ENCODE results near the gene MICALL2.

- TF ChIP-seq CTCF (conservative IDR thresholded peaks at IDR 0.05 in 1 of 2, IDR thresholded peaks at IDR 0.05 in 1 of 2; ENCODE audit: low read depth in 1 of 2, low read length in 2 of 2) (no peak), EZH2 (IDR thresholded peaks at IDR 0.05; ENCODE audit: low read length, missing control alignments) (no peak)
Observed at GRCh38 chr7:1387261-1387660, 72.0 kb downstream of the MICALL2 start.

All from fibroblast of lung (primary cell).